WTC11 (cell line): ENCODE measurements around the gene SLC25A30. TPM values are rescaled to one million over a fixed set of nuclear protein-coding genes. Genes with fewer than 3 reads are reported as not detected.

Experiments
- ATAC-seq: fragments of 200-7000 bp; cut with Tn5 transposase; 2 replicates; pipeline ENCODE4 v1.10.0; 2021; ENCODE audit warnings: mild to moderate bottlenecking, moderate library complexity
- CTCF ChIA-PET: fragments of 300-600 bp; sonication (Branson Sonifier 250); formaldehyde crosslinking; loops from one replicate; lab custom pipeline; 2021; ENCODE audit warnings: antibody characterized with exemption; lab: Charles Lee
- POLR2A ChIA-PET: fragments of 350-600 bp; sonication (Branson Sonifier 250); formaldehyde crosslinking; loops from one replicate; lab custom pipeline; 2021; ENCODE audit warnings: antibody characterized with exemption; lab: Charles Lee
- DNase-seq: peaks from one replicate; pipeline ENCODE4 v3.0.0; 2021; ENCODE audit warnings: low spot score
- H3K27ac Mint-ChIP-seq: 2 replicates; pipeline ENCODE4 v1.8.0; 2021; ENCODE audit warnings: mixed read lengths
- H3K27me3 Mint-ChIP-seq: 2 replicates; pipeline ENCODE4 v1.8.0; 2021; ENCODE audit warnings: low read depth, mild to moderate bottlenecking, moderate library complexity, mixed read lengths
- H3K36me3 Mint-ChIP-seq: 2 replicates; pipeline ENCODE4 v1.8.0; 2021; ENCODE audit warnings: mixed read lengths
- H3K4me1 Mint-ChIP-seq: 2 replicates; pipeline ENCODE4 v1.8.0; 2022; ENCODE audit warnings: mixed read lengths
- H3K4me3 Mint-ChIP-seq: 2 replicates; pipeline ENCODE4 v1.8.0; 2021; ENCODE audit warnings: mild to moderate bottlenecking, moderate library complexity, mixed read lengths
- H3K9me3 Mint-ChIP-seq: 2 replicates; pipeline ENCODE4 v1.8.0; 2021; ENCODE audit warnings: mixed read lengths
- AR ChIP-seq: fragments of 250-450 bp; sonication (Bioruptor Pico); IDR thresholded peaks from 2 replicates; pipeline ENCODE4 v1.9.0; 2021; ENCODE audit warnings: mild to moderate bottlenecking
- CREM ChIP-seq: sonication (generic); formaldehyde crosslinking; IDR thresholded peaks from 2 replicates; pipeline ENCODE4 v1.8.1; 2022; ENCODE audit warnings: mild to moderate bottlenecking, missing genetic modification reagents, moderate library complexity
- ELF4 ChIP-seq: sonication (generic); formaldehyde crosslinking; IDR thresholded peaks from 2 replicates; pipeline ENCODE4 v1.8.1; 2022; ENCODE audit warnings: low read depth, mild to moderate bottlenecking, moderate library complexity, missing genetic modification reagents
- MXD4 ChIP-seq: fragments of 250-450 bp; sonication (Bioruptor Pico); IDR thresholded peaks from 2 replicates; pipeline ENCODE4 v1.8.0; 2021; ENCODE audit warnings: mild to moderate bottlenecking, moderate library complexity, borderline replicate concordance
- NR1H2 ChIP-seq: sonication (generic); formaldehyde crosslinking; IDR thresholded peaks from 2 replicates; pipeline ENCODE4 v1.9.0; 2021; ENCODE audit warnings: mild to moderate bottlenecking, moderate library complexity, missing genetic modification reagents
- TCF7 ChIP-seq: sonication (generic); formaldehyde crosslinking; IDR thresholded peaks from 2 replicates; pipeline ENCODE4 v1.8.0; 2022; ENCODE audit warnings: mild to moderate bottlenecking, low read depth, missing genetic modification reagents, moderate library complexity
- USF2 ChIP-seq: sonication (generic); formaldehyde crosslinking; IDR thresholded peaks from 2 replicates; pipeline ENCODE4 v1.8.1; 2023; ENCODE audit warnings: mild to moderate bottlenecking, missing genetic modification reagents, moderate library complexity
- ZBTB43 ChIP-seq: sonication (generic); formaldehyde crosslinking; IDR thresholded peaks from 2 replicates; pipeline ENCODE4 v1.8.1; 2023; ENCODE audit warnings: mild to moderate bottlenecking, missing genetic modification reagents
- ZNF219 ChIP-seq: sonication (generic); formaldehyde crosslinking; IDR thresholded peaks from 2 replicates; pipeline ENCODE4 v1.8.0; 2023; ENCODE audit warnings: missing genetic modification reagents, mild to moderate bottlenecking, borderline replicate concordance
- ZNF232 ChIP-seq: sonication (generic); formaldehyde crosslinking; IDR thresholded peaks from 2 replicates; pipeline ENCODE4 v1.8.0; 2022; ENCODE audit warnings: mild to moderate bottlenecking, missing genetic modification reagents
- ZNF671 ChIP-seq: fragments of 250-450 bp; sonication (Bioruptor Pico); IDR thresholded peaks from 2 replicates; pipeline ENCODE4 v1.8.0; 2021; ENCODE audit warnings: mild to moderate bottlenecking
- total RNA-seq: library from RNA; stranded (reverse); gene quantifications from 3 replicates; pipeline ENCODE4 v1.2.3, GENCODE V29; 2021
- TF ChIP-seq, protein P1 (sequence below): fragments of 250-450 bp; sonication (Bioruptor Pico); IDR thresholded peaks from 2 replicates; pipeline ENCODE4 v2.1.2; 2022; ENCODE audit warnings: mild to moderate bottlenecking, moderate library complexity
- TF ChIP-seq, protein P2 (sequence below): sonication (generic); formaldehyde crosslinking; IDR thresholded peaks from 2 replicates; pipeline ENCODE4 v1.8.1; 2022; ENCODE audit warnings: low read depth, mild to moderate bottlenecking, moderate library complexity, missing genetic modification reagents, borderline replicate concordance
- TF ChIP-seq, protein P3 (sequence below): sonication (generic); formaldehyde crosslinking; IDR thresholded peaks from 2 replicates; pipeline ENCODE4 v1.8.0; 2022; ENCODE audit warnings: mild to moderate bottlenecking, missing genetic modification reagents

The SLC25A30 gene
- total RNA-seq, 1 experiment from 2014 or later, result 8.2 TPM

GRCh38 chr13:45441633-45442032, 23.5 kb upstream of the SLC25A30 start (continued):
- TF ChIP-seq ELF4 (CRISPR knock-in tag) (no peak), NR1H2 (no peak)

DNA sequence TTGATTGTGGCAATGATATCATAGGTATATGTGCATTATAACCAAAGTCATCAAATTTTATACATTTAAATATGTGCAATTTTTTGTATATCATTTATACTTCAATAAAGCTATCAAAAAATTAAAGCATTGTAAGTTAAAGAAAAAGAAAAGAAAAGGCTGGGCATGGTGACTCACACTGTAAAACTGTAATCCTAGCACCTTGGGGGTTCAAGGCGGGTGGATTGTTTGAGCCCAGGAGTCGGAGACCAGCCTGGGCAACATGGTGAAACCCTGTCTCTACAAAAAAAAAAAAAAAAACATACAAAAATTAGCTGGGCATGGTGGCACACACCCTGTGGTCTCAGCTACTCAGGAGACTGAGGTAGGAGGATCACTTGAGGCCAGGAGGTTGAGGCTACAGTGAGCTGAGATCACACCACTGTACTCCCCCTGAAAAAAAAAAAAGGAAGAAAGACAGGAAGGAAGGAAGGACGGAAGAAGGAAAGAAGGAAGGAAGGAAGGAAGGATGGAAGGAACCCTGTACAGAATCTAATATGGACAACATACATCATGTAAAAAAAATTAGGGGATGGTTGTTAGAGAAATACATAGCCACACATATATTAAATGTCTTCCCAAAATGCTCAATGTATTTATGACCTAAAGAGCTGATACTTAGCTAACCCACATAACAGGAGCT, 21.7 kb upstream of the SLC25A30 start:
- Mint-ChIP-seq H3K36me3 (no peaks in the 10 kb centered on the region), H3K27me3 (0 out of 2 replicates have a peak, but pooled peaks cover 3% of the 10 kb centered on the region), H3K9me3 (no peaks in the 10 kb centered on the region), H3K4me3 (no peak overlapping the region), H3K27ac (no peak overlapping the region), H3K4me1 (peaks cover 11% of the 10 kb centered on the region)
- POLR2A ChIA-PET, result interaction anchor here (0.6 kb wide), 1 partner anchor 11 kb away, joined by 3 read pairs; no protein-coding TSS in a partner anchor
- ATAC-seq (no peak), DNase-seq (no peak)
- CTCF ChIA-PET, result interaction anchor here (0.7 to 1.6 kb wide), 3 partner anchors 33 to 69 kb away, joined by 3 to 5 read pairs (median 5); no protein-coding TSS in a partner anchor
- TF ChIP-seq ZNF671, result no peak
- TF ChIP-seq AR (CRISPR knock-in tag), result no peak
- TF ChIP-seq CREM (CRISPR knock-in tag), result no peak

- Mint-ChIP-seq H3K4me1 (peaks cover 11% of the 10 kb centered on the region), H3K27ac (no peak overlapping the region), H3K9me3 (no peaks in the 10 kb centered on the region), H3K4me3 (no peak overlapping the region), H3K36me3 (no peaks in the 10 kb centered on the region), H3K27me3 (0 out of 2 replicates have a peak, but pooled peaks cover 3% of the 10 kb centered on the region)
- CTCF ChIA-PET, result interaction anchor here (1.2 to 1.6 kb wide), 2 partner anchors 34 to 45 kb away, joined by 3 to 5 read pairs; no protein-coding TSS in a partner anchor
- DNase-seq, result no peak
- no peak for ATAC-seq
- POLR2A ChIA-PET, result no interaction called here
- TF ChIP-seq, protein P1, sequence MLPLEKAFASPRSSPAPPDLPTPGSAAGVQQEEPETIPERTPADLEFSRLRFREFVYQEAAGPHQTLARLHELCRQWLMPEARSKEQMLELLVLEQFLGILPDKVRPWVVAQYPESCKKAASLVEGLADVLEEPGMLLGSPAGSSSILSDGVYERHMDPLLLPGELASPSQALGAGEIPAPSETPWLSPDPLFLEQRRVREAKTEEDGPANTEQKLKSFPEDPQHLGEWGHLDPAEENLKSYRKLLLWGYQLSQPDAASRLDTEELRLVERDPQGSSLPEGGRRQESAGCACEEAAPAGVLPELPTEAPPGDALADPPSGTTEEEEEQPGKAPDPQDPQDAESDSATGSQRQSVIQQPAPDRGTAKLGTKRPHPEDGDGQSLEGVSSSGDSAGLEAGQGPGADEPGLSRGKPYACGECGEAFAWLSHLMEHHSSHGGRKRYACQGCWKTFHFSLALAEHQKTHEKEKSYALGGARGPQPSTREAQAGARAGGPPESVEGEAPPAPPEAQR (CRISPR knock-in tag), result no peak
- TF ChIP-seq, protein P2, sequence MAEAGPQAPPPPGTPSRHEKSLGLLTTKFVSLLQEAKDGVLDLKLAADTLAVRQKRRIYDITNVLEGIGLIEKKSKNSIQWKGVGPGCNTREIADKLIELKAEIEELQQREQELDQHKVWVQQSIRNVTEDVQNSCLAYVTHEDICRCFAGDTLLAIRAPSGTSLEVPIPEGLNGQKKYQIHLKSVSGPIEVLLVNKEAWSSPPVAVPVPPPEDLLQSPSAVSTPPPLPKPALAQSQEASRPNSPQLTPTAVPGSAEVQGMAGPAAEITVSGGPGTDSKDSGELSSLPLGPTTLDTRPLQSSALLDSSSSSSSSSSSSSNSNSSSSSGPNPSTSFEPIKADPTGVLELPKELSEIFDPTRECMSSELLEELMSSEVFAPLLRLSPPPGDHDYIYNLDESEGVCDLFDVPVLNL (CRISPR knock-in tag), result no peak
- no peak for TF ChIP-seq USF2
- TF ChIP-seq TCF7 (CRISPR knock-in tag), result no peak
- no peak for TF ChIP-seq ZNF232 (CRISPR knock-in tag)
- TF ChIP-seq MXD4 (CRISPR knock-in tag), result no peak
- no peak for TF ChIP-seq ZNF219
Measured at GRCh38 chr13:45439008-45439407, 20.8 kb upstream of the SLC25A30 start.

DNA sequence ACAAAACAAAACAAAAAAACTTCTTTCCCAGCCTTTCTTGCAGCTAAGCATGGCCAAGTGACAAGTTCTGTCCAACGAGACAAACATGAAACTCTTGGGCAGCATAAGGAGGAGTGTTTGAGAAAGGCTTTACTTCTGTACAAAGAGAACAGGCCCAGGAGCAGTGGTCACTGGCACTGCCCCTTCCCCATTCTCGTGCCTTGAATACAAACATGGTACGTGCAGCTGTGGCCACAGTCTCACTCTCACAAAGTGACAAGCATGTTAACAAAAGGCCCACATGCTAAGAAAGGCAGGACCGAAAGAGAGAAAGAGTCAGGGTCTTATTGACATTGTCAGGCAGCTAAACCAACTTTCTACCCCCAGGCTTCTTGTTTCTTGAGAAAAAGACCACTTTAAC, 19.8 kb upstream of the SLC25A30 start:
- TF ChIP-seq, protein P3, sequence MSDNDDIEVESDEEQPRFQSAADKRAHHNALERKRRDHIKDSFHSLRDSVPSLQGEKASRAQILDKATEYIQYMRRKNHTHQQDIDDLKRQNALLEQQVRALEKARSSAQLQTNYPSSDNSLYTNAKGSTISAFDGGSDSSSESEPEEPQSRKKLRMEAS, result no peak
- no peak for TF ChIP-seq ZBTB43
- TF ChIP-seq, all 79 proteins: peak for 0
- POLR2A ChIA-PET, result no interaction called here
- CTCF ChIA-PET, result interaction anchor here (1.3 kb wide), 1 partner anchor 291 kb away, joined by 3 read pairs; no protein-coding TSS in a partner anchor
- H3K36me3 Mint-ChIP-seq, result no peaks in the 10 kb centered on the region
- no peak overlapping the region for H3K27ac Mint-ChIP-seq
- H3K9me3 Mint-ChIP-seq, result no peaks in the 10 kb centered on the region
- ATAC-seq, result no peak
- DNase-seq, result no peak
- H3K4me1 Mint-ChIP-seq, result peaks cover 11% of the 10 kb centered on the region
- 0 out of 2 replicates have a peak, but pooled peaks cover 3% of the 10 kb centered on the region for H3K27me3 Mint-ChIP-seq
- no peak overlapping the region for H3K4me3 Mint-ChIP-seq
